Body of pancreas (tissue), 4 donors: ENCODE measurements around the gene COL9A3.

Experiments used
- POLR2A ChIP-seq, 3 donors: fragments of 450-650 bp; IDR thresholded peaks; one replicate each; pipeline ENCODE4 v1.6.1; 2016; ENCODE audit warnings: antibody characterized with exemption in 3 of 3, mild to moderate bottlenecking in 2 of 3
- TF ChIP-seq, protein P1 (sequence below), 7 experiments: fragments of 450-650 bp in 4 of 7; fragments of 200-600 bp in 3 of 7; sonication (generic) in 3 of 7; IDR thresholded peaks; one replicate each; pipeline ENCODE4 v1.5.1; 2016 to 2019; ENCODE audit warnings: antibody characterized with exemption in 7 of 7

DNA sequence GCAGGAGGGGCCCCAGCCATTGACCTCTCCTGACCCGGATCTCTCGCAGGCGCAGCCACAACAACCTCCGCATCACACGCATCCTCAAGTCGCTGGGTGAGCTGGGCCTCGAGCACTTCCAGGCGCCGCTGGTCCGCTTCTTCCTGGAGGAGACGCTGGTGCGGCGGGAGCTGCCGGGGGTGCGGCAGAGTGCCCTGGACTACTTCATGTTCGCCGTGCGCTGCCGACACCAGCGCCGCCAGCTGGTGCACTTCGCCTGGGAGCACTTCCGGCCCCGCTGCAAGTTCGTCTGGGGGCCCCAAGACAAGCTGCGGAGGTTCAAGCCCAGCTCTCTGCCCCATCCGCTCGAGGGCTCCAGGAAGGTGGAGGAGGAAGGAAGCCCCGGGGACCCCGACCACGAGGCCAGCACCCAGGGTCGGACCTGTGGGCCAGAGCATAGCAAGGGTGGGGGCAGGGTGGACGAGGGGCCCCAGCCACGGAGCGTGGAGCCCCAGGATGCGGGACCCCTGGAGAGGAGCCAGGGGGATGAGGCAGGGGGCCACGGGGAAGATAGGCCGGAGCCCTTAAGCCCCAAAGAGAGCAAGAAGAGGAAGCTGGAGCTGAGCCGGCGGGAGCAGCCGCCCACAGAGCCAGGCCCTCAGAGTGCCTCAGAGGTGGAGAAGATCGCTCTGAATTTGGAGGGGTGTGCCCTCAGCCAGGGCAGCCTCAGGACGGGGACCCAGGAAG, 4.5 kb upstream of the COL9A3 start:
- TF ChIP-seq POLR2A (IDR thresholded peaks at IDR 0.05), result no peak
- TF ChIP-seq, protein P1, sequence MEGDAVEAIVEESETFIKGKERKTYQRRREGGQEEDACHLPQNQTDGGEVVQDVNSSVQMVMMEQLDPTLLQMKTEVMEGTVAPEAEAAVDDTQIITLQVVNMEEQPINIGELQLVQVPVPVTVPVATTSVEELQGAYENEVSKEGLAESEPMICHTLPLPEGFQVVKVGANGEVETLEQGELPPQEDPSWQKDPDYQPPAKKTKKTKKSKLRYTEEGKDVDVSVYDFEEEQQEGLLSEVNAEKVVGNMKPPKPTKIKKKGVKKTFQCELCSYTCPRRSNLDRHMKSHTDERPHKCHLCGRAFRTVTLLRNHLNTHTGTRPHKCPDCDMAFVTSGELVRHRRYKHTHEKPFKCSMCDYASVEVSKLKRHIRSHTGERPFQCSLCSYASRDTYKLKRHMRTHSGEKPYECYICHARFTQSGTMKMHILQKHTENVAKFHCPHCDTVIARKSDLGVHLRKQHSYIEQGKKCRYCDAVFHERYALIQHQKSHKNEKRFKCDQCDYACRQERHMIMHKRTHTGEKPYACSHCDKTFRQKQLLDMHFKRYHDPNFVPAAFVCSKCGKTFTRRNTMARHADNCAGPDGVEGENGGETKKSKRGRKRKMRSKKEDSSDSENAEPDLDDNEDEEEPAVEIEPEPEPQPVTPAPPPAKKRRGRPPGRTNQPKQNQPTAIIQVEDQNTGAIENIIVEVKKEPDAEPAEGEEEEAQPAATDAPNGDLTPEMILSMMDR (IDR thresholded peaks at IDR 0.05), result no peak
